ENCODE measurements around the gene PCDHA6. TPM values are rescaled to one million over a fixed set of nuclear protein-coding genes. Genes with fewer than 3 reads are reported as not detected.

The PCDHA6 gene
- polyA plus RNA-seq, 1 of the 3 experiments (the other 2 are of a cell fraction): 0.02 TPM

DNA sequence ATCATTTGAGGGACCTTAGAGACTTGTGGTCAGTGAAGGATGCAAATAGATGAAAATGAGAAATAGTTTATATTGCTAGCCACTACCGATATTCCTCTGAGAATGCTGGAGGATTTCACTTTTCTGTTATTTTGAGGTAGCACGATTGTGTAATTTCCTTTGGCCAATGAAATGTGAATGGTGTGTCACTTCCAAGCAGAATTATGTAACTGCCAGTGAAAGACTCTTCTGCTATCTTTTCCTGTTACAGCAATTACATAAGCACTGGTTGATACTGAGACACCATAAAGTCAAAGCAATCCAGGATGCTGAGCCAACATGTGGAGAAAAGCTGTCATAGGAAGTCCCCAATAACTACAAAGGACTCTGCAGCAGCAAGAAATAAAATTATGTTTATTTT is 36.7 kb upstream of the PCDHA6 start:
- Histone ChIP-seq H4K20me1 (ENCODE audit: insufficient read depth) (no peaks in the 10 kb centered on the region), H3K9me2 (no peaks in the 10 kb centered on the region), H3K4me1 (ENCODE audit: control insufficient read depth in 1 of 2, insufficient read depth in 2 of 2, low read depth in 1 of 2, low read length in 1 of 2) (no peaks in the 10 kb centered on the region), H3K27me3 (ENCODE audit: insufficient read depth) (no peaks in the 10 kb centered on the region), H3K4me2 (no peak overlapping the region), H3K9me3 (no peaks in the 10 kb centered on the region), H3K36me3 (replicated peaks in 1 of 2; ENCODE audit: control insufficient read depth in 1 of 2, insufficient read depth in 2 of 2, low read length in 1 of 2) (no peaks in the 10 kb centered on the region), H3K79me2 (ENCODE audit: insufficient read depth) (no peaks in the 10 kb centered on the region), H3K9ac (no peak overlapping the region), H3F3A (replicated peaks; ENCODE audit: insufficient read depth) (no peaks in the 10 kb centered on the region), H3K27ac (ENCODE audit: low read depth in 2 of 2, low read length in 1 of 2) (no peak overlapping the region), H3K4me3 (ENCODE audit: low read depth in 2 of 2, low read length in 1 of 2) (no peak overlapping the region), H2AFZ (ENCODE audit: low read depth) (no peak overlapping the region)
- WGBS (ENCODE audit: low lambda C conversion rate): 9% methylated on average over 2 of the region's 2 CpGs
- POLR2A ChIA-PET: no interaction called here
- DNase-seq: no peak
- no peak for TF ChIP-seq FOXJ3 (CRISPR knock-in tag; IDR thresholded peaks at IDR 0.05)
- no peak for TF ChIP-seq EP300 (IDR thresholded peaks at IDR 0.05; ENCODE audit: borderline replicate concordance in 1 of 2, low read depth in 1 of 2, low read length in 1 of 2)
- TF ChIP-seq NFIC (IDR thresholded peaks at IDR 0.05; ENCODE audit: borderline replicate concordance): no peak
- TF ChIP-seq RCOR1 (IDR thresholded peaks at IDR 0.05; ENCODE audit: low read length): no peak
- TF ChIP-seq PBX3 (IDR thresholded peaks at IDR 0.05): no peak
- no peak for TF ChIP-seq JUND (IDR thresholded peaks at IDR 0.05)
- no peak for TF ChIP-seq NRF1 (IDR thresholded peaks at IDR 0.05; ENCODE audit: low read depth, low read length)
- TF ChIP-seq SMC3 (IDR thresholded peaks at IDR 0.05; ENCODE audit: low read depth, low read length): no peak
- CTCF ChIA-PET: no interaction called here

- Histone ChIP-seq H3K9ac (no peak within 1 kb of the TSS), H3K79me2 (ENCODE audit: insufficient read depth) (no peaks in the 10 kb centered on the region), H2AFZ (ENCODE audit: low read depth) (no peak within 1 kb of the TSS), H3K27ac (ENCODE audit: low read depth in 2 of 2, low read length in 1 of 2) (no peak within 1 kb of the TSS), H3K27me3 (ENCODE audit: insufficient read depth) (no peaks in the 10 kb centered on the region), H3K9me3 (peaks cover 15% of the 10 kb centered on the region; the same call in 1 of the 2 replicates), H3F3A (replicated peaks; ENCODE audit: insufficient read depth) (no peaks in the 10 kb centered on the region), H3K4me1 (ENCODE audit: control insufficient read depth in 1 of 2, insufficient read depth in 2 of 2, low read depth in 1 of 2, low read length in 1 of 2) (no peaks in the 10 kb centered on the region), H3K4me3 (ENCODE audit: low read depth in 2 of 2, low read length in 1 of 2) (peak within 1 kb of the TSS in 1 of 2 experiments; percentile 17; a peak in 1 of 4 replicates), H3K36me3 (replicated peaks in 1 of 2; ENCODE audit: control insufficient read depth in 1 of 2, insufficient read depth in 2 of 2, low read length in 1 of 2) (no peaks in the 10 kb centered on the region), H3K4me2 (no peak within 1 kb of the TSS), H3K9me2 (no peaks in the 10 kb centered on the region), H4K20me1 (ENCODE audit: insufficient read depth) (no peaks in the 10 kb centered on the region)
- TF ChIP-seq FOSL2 (IDR thresholded peaks at IDR 0.05; ENCODE audit: borderline replicate concordance, low read depth) (no peak), RXRA (IDR thresholded peaks at IDR 0.05; ENCODE audit: borderline replicate concordance, low read depth) (no peak), GATA2 (CRISPR knock-in tag; IDR thresholded peaks at IDR 0.05) (no peak), RCOR1 (IDR thresholded peaks at IDR 0.05; ENCODE audit: low read length) (no peak), YY1 (IDR thresholded peaks at IDR 0.05; ENCODE audit: low read depth) (no peak), JUND (IDR thresholded peaks at IDR 0.05) (no peak), SMC3 (IDR thresholded peaks at IDR 0.05; ENCODE audit: low read depth, low read length) (no peak), GABPA (IDR thresholded peaks at IDR 0.05; ENCODE audit: low read depth) (no peak), CHD2 (IDR thresholded peaks at IDR 0.05; ENCODE audit: low read length, partially characterized antibody) (no peak)
- TF ChIP-seq, protein P1, sequence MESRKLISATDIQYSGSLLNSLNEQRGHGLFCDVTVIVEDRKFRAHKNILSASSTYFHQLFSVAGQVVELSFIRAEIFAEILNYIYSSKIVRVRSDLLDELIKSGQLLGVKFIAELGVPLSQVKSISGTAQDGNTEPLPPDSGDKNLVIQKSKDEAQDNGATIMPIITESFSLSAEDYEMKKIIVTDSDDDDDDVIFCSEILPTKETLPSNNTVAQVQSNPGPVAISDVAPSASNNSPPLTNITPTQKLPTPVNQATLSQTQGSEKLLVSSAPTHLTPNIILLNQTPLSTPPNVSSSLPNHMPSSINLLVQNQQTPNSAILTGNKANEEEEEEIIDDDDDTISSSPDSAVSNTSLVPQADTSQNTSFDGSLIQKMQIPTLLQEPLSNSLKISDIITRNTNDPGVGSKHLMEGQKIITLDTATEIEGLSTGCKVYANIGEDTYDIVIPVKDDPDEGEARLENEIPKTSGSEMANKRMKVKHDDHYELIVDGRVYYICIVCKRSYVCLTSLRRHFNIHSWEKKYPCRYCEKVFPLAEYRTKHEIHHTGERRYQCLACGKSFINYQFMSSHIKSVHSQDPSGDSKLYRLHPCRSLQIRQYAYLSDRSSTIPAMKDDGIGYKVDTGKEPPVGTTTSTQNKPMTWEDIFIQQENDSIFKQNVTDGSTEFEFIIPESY (IDR thresholded peaks at IDR 0.05; ENCODE audit: borderline replicate concordance, low read depth): no peak
- TF ChIP-seq, protein P2, sequence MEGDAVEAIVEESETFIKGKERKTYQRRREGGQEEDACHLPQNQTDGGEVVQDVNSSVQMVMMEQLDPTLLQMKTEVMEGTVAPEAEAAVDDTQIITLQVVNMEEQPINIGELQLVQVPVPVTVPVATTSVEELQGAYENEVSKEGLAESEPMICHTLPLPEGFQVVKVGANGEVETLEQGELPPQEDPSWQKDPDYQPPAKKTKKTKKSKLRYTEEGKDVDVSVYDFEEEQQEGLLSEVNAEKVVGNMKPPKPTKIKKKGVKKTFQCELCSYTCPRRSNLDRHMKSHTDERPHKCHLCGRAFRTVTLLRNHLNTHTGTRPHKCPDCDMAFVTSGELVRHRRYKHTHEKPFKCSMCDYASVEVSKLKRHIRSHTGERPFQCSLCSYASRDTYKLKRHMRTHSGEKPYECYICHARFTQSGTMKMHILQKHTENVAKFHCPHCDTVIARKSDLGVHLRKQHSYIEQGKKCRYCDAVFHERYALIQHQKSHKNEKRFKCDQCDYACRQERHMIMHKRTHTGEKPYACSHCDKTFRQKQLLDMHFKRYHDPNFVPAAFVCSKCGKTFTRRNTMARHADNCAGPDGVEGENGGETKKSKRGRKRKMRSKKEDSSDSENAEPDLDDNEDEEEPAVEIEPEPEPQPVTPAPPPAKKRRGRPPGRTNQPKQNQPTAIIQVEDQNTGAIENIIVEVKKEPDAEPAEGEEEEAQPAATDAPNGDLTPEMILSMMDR (IDR thresholded peaks at IDR 0.05): no peak
- no peak for DNase-seq
- POLR2A ChIA-PET: no interaction called here
- WGBS (ENCODE audit: low lambda C conversion rate): 76% methylated on average over 27 of the region's 27 CpGs
- CTCF ChIA-PET: interaction anchor here (0.6 to 3.7 kb wide), 5 partner anchors 12 to 426 kb away, joined by 3 to 23 read pairs (median 3); partner anchors contain the start of genes PCDHA4, PCDHA5 and PCDHA8
Observed at GRCh38 chr5:140794595-140795258, 33.0 kb upstream of the PCDHA6 start, which contains the start of gene PCDHA2. Gene PCDHA2 (plus strand): TSS chr5:140794852.
